Activated T-cell treated with anti-CD3 and anti-CD28 coated beads for 1 hour (primary cell): ENCODE data around the gene MLLT10.

Experiments used
- DNase-seq: peaks from one replicate; pipeline ENCODE4 v3.0.0-alpha.2; 2020; ENCODE audit warnings: low read depth

Gene MLLT10

DNA sequence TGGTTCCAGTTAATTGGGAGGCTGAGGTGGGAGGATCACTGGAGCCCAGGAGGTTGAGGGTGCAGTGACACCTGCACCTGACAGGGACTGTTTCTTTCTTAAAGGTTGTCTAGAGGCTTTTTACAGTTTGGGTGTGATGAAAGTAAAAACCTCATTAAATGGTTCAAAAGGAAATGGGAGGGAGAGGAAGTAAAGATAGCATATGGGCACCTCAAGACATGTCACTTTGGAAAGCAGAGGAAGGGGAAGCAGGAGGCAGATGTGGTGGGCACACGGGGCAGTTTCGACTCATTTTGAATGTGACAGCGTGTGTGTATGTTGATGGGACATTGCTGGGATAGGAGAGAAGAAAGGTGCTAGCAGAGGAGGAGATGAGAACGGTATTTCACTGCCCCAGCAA lies 203.1 kb downstream of the MLLT10 start:
- DNase-seq = no peak

DNA sequence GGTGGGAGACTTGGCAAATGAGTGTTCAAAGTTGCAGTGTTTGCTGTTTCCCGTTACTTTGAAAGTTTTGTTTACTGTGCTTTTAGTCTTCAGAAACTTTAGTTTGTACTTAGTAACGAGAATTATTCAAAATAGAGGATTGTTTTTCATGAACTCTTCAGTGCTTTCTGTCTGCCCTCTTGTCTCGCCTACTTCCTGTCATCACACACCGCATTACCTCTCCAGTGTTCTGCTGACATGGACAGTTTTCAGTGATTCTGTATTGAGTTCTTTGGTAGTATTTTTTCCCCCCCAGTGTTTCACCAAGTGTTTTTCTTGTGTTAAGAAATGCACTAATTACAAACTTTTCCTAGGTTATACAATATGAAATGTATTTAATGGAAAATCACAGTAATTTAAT lies 207.0 kb downstream of the MLLT10 start:
- DNase-seq = no peak

DNA sequence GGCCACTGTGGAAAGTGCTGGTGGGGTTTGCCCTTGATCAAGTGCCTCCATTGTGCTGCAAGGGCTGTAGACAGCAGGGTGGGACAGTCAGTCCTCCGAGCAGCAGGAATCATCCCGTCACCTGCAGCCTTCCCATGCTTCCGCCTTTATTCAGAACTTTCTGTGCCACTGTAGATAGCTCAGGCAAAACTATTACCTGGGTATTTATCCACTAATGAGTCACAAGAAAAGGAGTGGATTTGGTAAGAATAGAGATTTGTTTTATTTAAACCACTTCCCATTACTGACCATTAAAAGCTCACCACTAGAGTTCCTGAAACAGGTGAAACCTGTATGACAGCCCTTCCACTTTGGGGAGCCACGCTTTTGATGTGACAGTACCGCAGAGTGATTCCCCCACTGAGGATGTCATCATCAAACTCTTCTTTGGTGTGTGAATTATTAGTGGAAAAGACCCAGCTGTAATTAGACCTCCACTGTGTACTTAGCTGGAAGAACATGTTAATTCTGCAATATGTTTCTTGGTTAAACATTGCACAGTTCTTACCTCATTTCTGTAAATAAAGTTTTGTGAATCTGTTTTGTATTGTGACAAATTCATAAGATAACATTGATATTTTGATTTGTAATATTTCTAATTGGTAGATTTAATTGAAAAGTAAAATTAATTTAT lies 208.8 kb downstream of the MLLT10 start:
- no peak for DNase-seq

DNA sequence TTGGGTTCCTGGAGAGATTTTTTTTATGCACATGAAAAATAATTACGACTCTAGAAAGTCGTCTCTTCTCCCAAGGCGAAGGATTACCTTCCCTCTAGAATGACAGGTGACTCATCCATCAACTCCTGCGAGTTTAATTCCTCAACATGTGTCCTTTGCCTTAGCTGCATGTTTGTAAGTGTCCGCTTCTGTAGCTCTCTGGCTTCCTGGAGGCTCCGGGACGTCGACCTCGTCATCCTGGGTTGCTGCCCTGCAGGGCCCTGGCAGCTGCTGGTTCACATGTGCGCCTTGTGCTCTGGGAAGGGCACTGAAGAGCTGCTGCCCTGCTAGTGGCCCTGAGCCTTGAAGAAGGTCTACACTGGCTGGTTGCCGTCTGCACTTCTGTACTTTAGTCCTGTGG lies 210.2 kb downstream of the MLLT10 start:
- DNase-seq = no peak

DNA sequence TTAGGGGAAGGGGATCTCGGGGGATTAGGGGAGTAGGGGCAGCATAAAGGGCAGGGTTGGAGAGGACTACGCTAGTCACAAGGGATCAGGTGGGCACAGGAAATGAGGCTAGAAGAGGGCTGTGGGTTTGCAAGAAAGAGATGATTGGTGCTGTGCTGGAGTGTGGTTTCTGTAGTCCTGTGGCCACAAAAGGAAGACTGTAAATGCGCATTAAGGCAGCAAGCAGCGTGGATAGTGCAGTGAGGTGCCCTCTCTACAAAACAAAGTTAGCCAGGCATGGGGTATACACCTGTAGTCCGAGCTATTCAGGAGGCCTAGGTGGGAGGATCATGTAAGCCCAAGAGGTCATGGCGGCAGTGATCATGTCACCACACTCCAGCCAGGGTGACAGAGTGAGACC lies 212.1 kb downstream of the MLLT10 start:
- no peak for DNase-seq

DNA sequence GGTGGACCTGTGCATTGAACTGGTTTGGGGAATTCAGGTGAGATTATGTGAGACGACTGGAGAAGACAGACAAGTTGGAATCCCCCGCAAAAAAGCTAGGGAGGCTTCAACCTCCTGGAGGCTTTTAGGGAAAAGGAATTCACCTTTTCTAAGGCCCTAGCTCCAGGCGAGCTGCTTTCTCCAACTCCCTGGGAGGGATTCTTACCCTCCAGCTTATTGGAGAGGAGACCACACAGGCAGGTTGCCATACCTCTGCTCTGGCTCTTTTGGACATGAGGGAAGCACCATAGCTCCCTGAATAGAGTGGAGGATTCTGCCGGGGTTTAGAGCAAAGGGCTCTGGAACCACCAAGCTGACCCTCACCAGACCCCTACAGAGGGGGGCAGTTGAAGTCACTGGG lies 213.8 kb downstream of the MLLT10 start:
- no peak for DNase-seq

DNA sequence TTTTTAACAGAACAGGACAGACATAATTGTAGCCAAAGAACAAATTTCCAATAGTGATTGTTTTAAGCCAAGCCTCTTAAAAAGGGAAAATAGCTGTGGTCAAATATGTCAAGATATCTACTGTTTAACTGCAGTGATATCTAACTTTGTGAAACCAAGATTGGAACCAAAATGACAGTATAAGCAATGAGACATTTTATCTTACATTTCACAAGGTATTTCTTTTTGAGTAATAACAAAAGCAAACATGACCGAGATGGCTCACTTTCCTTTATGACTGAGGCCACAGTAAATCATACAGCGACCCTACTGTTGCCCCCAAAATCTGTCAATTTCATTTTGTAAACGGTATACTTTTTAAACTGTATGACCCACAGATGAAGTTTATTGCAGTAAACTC lies 215.8 kb downstream of the MLLT10 start:
- no peak for DNase-seq

DNA sequence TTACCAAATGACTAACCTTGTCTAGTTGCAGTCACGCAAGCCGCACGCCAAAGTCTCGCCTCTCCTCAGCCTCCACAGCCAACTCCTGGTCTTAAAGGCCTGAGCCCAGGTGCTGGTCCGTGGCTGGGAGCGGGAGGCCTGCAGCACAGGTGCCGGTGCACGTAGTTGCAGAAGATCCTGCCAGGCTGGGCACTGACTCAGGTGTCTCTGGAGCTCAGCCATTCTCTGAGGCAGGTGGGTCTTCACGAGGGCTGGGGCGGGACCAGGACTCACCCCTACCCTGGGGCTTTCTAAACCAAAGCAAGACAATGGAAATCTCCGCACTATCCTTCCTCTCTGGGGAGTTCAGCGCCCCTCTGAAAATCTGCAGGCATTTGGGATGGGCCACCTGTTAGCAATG lies 216.4 kb downstream of the MLLT10 start:
- no peak for DNase-seq

DNA sequence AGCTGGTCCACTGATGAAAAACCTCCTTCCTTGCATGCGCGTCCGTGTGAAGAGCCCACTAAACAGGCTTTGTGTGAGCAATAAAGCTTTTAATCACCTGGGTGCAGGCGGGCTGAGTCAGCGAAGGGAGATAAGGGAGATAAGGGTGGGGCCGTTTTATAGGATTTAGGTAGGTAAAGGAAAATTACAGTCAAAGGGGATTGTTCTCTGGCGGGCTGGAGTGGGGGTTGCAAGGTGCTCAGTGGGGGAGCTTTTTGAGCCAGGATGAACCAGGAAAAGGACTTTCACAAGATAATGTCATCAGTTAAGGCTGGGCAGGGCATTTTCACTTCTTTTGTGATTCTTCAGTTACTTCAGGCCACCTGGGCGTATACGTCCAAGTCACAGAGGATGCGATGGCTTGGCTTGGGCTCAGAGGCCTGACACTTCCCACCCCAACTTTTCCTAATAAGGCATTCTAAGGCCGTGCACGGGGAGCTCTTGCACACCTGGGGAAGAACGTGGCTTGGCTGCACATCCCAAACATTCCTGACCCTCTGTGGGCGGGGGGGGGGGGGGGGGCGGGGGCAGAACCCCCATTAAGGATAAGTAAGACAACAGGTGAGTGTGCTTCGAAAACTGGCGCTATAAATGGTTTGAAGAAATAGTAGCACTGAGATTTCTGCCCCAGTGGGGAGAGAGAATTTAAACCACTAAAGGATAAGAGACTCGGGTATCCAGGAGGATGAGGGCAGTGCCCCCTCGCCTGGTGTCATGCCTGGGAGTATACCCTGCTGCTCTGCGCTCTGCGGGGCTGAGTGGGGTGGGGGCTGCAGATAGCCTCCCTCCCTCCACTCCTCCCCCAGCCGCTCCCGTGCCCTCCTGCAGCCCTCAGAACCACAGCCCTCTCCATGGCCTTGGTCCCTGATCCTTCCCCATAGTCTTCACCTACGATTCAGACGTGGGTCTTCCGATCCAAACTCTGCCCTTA lies 217.6 kb downstream of the MLLT10 start:
- no peak for DNase-seq

DNA sequence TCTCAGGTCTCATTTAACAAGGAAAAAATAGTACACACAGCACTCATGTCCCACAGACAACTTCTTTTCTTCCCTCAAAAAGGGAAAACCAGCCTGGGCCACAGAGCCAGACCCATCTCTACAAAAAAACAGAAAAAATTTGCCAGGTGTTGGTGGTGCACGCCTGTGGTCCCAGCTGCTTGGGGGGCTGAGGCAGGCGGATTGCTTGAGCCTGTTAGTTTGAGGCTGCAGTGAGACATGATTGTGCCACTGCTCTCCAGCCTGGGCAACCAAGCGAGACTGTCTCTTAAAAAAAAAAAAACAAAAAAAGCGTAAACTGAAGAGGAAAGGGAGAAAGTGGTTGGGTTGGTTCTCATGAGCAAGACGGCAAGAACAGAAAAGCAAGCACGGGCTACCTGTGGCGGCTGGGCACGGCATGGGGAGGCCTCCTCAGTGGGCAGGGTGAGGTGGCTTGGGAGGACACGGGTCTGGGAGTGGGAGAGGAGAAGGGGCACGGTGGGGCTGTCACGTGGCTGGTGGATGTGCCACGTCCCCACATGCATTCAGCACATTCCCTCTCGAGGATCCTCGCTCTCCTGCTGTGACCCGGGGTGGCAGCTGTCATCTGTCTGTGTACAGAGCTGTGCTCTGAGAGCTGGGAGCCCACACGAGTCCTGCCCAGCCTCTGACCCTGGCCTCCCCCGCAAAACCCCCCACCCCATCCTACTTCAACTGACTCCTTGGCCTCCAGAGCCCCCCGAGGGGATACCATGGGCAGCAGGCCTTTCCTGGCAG lies 219.7 kb downstream of the MLLT10 start:
- DNase-seq = no peak

DNA sequence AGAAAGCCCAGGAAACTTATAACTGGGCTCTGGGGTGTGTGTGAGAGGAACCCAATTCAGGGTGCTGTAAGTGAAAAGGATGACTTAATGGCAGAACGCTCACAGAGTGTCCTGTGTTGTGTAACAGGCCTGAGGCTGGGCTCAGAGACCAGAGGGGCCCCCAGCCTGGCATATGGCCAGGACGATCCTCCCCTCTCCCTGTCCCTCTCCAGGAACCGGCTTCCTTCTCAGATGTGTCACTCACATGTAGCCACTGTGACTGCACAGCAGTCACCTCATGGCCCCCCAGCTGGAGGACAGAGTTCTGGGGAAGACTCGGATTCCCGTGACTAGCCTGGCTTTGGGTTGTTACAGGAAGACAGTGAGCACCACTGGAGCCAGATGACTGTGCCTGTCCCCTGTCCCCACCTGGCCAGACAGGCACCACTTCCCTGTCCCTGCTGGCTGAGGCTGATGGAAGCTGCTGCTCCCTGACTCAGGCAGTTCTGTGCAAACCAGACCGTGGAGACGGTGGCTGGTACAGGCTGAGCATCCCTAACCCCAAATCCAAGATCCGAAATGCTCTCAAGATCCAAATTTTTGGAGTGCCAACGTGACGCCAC lies 220.5 kb downstream of the MLLT10 start:
- no peak for DNase-seq

DNA sequence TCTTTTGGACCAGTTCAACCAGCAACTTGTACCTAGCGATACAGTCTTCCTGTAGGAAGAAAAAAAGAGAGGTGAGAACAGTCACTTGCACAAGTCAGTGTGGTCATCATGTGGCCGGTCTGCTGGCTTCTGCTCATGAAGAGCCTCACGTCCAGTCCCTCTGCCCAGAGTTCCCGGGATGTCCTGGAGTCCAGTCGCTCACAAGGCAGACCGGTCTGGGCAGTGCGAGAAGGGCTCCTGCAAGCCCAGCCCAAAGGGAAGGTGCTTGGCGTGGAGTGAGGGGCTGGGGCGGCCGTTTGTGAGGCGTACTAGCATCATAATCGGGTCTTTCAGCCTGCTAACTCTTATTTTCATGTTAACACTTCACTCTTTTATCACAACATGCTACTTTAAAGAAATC lies 222.7 kb downstream of the MLLT10 start:
- DNase-seq = no peak

DNA sequence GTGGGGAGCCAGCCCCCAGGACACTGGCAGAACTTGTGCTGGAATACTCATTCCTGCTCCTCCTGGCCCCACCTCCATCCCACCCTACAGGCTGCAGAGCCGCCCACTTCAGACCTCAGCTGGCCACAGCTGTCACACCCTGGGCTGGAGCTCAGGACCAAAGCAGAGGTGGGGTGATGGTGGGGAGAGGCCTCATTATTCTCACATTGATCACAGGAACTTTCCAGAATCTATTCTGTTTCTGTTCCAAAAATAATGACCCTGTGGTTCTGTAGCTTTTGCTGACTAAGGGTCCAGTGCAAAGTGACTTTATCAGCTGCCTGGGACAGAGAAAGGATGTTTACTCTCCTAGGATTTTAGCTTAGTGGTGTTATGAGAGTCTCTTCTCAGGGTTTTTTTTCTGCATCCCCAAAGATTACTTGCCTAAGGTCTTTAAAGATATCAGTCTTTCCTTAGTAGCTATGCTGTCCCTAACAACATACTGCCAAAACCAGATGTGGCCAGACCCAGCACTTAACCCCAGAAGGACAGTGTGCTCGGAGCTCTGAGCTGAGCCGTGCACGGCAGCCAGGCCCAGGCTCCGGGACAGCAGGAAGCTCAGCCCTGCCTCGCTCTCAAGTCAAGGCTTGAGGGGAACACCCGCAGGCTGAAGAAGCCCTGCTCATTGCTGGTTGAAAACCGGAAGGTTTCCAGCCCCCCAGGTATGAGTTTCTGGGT lies 223.3 kb downstream of the MLLT10 start:
- DNase-seq = no peak

DNA sequence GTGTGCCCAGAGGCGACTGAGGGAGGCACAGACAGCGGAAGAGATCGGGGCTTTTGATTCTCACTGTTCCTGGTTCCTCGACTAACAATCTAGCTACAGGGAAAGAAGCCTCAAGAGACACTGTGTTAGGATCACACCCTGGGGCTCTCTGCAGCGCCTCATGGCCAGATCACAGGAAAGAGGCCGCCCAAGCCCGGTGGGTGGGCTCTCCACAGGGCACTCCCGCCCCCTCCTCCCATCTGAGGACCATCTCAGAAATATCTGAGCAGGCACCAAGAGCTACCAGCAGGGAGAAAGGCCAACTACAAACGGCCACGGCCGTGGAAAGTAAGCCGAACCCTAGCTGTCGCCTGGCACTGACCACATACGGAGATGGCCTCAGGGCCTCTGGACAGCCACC lies 224.2 kb downstream of the MLLT10 start:
- DNase-seq = no peak

DNA sequence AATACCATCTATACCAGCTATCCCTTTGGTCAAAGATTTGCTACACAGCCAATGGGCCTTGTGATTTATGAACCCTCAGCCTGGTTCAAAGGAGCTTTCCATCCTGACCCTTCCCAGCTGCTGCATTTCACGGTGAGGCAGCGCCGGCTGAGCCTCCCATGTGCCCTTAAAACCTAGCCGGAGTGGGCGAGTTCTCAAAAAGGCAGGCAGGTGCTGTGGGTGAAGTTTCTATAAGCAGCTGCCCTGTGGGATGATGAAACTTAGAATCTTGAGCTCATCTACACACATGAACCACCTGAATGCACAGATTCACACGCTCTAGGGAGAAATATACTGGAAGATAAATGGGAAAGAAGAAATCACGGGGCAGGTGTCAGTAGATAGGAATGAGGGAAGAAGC lies 224.7 kb downstream of the MLLT10 start:
- DNase-seq = no peak

DNA sequence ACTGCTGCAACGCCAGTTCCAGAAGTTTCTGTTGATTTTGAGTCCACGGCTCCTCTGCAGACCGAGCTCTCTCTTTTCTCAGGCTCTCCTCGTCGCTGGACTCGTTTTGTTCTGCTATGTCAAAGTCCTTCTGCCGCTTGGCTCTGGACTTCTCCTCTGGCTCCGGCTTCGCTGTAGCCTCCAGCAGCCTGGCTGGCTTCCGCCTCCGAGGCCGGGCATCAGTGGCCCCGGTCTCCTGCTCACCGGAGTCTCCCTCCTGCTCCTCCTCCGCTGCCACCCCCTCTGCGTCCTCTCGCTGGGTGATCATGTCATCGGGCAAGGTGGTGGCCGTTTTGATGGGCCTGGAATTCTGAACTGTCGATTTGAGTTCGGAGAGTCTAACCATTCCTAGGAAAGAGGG lies 225.2 kb downstream of the MLLT10 start:
- DNase-seq = no peak

DNA sequence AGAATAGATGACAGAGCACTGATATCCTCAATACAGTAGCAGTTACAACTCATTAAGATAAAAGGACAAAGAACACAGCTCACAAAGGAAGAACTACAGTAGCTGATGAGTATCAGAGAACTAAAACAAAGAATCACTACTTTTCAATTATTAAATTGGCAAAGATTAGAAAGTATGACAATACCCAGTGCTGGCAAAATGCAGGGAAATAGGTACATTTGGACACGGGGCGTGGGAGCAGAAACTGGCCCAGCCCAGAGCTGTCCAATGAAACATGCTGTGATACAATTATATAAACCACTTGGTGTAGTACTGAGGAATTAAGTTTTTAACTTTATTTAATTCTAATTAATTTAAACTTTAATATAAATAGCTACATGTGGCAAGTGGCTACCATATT lies 226.3 kb downstream of the MLLT10 start:
- no peak for DNase-seq

DNA sequence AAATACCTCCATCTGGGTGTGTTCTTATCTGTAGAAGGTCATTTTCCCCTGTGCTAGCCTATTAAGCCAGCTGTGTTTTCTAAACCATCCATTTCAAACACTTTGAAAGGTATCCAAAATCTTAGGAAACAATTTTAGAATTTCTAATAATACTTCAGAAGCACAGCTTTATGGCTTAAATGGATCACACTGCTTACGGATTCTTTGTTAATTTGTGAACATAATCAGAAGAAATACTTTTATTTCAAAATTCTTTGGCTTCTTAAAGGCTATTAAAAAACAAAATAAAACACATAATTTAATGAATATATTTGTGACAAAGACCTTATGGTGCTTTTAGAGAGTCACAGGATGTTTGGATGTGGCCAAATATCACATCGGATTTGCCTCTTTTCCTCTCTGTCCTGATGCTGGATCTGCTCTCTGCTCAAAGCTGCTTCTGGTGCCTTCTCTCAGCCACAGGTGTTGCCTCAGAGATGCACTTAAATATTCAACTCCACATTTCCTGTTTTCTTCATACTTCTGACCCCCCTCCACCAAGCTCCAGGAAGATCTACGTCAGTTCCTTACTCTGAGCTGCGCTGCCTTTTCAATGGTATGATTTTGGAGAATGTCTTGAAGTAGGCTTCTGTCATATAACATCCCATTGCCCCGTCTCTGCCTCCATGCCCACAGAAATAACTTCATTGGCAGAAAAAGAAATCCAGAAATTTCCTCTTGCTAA lies 230.6 kb downstream of the MLLT10 start:
- no peak for DNase-seq

DNA sequence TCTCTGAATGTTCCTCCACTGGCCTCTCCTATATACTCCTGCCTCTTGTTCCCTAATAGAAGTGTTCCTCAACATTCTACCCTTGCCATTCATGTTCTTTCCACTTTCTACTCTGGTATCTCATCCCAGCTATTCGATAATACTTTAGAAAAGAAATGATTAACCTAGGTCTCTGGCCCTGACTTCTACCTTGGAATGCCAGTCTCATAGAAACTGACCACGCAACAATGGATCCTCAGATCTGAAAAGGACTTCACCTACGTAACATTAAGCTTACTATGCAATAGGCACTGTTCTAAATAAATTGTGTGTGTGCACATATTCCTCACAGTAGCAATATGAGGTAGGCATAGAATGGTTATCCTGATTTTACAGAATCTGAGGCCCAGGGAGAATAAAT lies 235.0 kb downstream of the MLLT10 start:
- DNase-seq = no peak

DNA sequence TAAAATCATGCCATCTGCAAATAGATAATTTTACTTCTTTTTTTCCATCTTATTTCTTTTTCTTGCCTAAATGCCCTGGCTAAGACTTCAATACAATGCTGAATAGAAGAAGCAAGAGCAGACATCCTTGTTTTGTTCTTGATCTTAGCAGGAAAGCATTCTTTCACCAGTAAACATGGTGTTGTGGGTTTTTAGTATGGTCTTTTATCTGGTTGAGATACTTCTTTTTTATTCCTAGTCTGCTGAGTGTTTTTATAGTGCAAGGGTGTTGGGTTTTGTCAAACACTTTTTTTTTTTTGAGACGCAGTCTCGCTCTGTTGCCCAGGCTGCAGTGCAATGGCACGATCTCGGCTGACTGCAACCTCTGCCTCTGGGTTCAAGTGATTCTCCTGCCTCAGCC lies 237.2 kb downstream of the MLLT10 start:
- no peak for DNase-seq

DNA sequence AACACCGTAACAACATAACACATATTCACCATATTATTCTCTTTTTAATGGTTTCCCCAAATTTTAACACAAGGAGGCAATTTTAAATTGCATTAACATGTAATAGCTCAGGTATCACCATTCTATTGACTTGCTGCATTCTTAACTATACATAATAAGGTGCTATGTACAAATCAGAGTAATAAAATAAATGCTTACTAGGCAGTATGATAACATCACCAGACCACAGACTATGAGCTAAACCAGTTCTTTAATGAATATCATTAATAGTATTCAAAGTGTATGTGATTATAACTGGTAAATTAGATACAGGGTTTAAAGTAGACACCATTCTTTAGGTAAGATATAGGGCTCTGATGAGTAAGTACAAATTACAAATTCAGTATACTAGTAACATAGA lies 242.9 kb downstream of the MLLT10 start:
- no peak for DNase-seq
